Measurements from ENCODE around the gene SNED1. TPM values are rescaled to one million over a fixed set of nuclear protein-coding genes. Genes with fewer than 3 reads are reported as not detected.

SNED1 gene
- total RNA-seq, 1 experiment from 2014 or later = 3.2 TPM

- no peaks in the 10 kb centered on the region for H3K4me1 Mint-ChIP-seq
- H3K27ac Mint-ChIP-seq = no peak overlapping the region
- ChIA-PET POLR2A (no interaction called here), CTCF (no interaction called here)
- H3K9me3 Mint-ChIP-seq = no peaks in the 10 kb centered on the region
- H3K4me3 Mint-ChIP-seq = no peak overlapping the region
- H3K27me3 Mint-ChIP-seq (ENCODE audit: low read depth) = no peaks in the 10 kb centered on the region
- ATAC-seq = no peak
- peaks cover 30% of the 10 kb centered on the region for H3K36me3 Mint-ChIP-seq
- TF ChIP-seq TEAD4 (CRISPR knock-in tag; IDR thresholded peaks at IDR 0.05) = no peak
- no peak for TF ChIP-seq CREB1 (CRISPR knock-in tag; IDR thresholded peaks at IDR 0.05)
- no peak for DNase-seq (ENCODE audit: low spot score)
Measured at GRCh38 chr2:241138471-241138870, 140.1 kb downstream of the SNED1 start.

DNA sequence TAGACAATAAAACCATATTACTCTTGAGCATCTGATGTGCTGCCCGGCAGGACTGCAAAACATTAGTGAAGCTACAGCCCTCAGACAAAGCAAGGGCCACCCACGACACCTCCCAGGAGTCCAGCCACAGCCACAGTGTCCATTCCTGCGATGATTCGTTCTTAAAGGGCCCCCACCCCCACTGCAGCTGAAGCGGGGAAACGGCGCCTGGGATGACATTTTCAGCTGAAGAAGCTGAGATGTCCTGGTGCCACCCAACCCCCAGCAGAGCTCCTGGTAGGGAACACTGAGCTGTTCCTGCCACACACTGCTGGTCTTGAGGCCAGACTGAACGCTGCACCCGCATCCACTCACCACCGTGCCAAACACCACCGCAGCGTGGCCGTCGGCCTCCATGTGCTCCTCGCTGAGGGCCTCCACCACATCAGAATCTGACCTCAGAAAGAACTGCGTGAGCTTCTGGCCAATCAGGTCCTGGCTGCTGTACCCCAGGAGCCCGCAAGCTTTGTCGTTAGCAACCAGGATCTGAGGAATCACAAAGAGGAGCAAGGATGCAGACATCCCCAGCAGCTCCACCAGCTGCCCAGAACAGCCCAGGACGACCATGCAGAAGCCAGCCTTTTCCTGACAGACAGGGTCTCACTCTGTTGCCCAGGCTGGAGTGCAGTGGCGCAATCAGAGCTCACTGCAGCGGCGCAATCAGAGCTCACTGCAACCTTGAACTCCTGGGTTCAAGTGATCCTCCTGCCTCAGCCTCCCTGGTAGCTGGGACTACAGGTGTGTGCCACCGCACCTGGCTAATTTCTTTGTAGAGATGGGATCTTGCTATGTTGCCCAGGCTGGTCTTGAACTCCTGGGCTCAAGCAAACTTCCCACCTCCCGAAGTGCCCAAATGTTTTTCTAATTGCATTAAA lies 141.4 kb downstream of the SNED1 start:
- ChIA-PET CTCF (no interaction called here), POLR2A (interaction anchor here (0.5 kb wide), 1 partner anchor 176 kb away, joined by 3 read pairs; the partner anchor contains the start of gene SEPTIN2)
- Mint-ChIP-seq H3K4me1 (no peaks in the 10 kb centered on the region), H3K27ac (no peak overlapping the region), H3K4me3 (no peak overlapping the region), H3K36me3 (peaks cover 25% of the 10 kb centered on the region), H3K27me3 (ENCODE audit: low read depth) (no peaks in the 10 kb centered on the region), H3K9me3 (no peaks in the 10 kb centered on the region)
- no peak for DNase-seq (ENCODE audit: low spot score)
- no peak for ATAC-seq
- TF ChIP-seq ZNF121 (CRISPR knock-in tag; IDR thresholded peaks at IDR 0.05) (peak; percentile 55; the same call in 1 of the 2 replicates), NR3C1 (CRISPR knock-in tag; conservative IDR thresholded peaks at IDR 0.05; ENCODE audit: low read depth) (no peak)

DNA sequence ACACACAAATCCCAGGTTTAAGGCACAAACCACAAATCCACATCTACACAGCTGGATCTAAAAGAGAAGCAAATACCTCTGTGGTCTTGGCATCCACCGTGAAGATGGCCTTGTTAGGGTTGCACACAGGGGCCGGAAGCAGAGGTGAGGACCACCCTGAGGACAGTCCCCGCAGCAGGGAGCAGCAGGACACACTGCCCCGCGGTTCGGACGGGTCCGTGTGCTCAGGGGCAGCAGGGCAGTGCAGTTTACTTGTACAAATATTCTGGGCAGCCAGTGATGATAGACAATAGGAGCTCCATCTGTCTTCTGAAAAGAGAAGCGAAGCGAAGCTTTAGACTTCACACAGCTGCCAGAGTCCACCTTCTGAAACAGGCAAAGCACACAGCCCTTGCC lies 142.0 kb downstream of the SNED1 start:
- ChIA-PET POLR2A (no interaction called here), CTCF (interaction anchor here (1.3 kb wide), 1 partner anchor 9 kb away, joined by 3 read pairs; the partner anchor contains the start of genes PASK and PPP1R7)
- TF ChIP-seq, protein P1, sequence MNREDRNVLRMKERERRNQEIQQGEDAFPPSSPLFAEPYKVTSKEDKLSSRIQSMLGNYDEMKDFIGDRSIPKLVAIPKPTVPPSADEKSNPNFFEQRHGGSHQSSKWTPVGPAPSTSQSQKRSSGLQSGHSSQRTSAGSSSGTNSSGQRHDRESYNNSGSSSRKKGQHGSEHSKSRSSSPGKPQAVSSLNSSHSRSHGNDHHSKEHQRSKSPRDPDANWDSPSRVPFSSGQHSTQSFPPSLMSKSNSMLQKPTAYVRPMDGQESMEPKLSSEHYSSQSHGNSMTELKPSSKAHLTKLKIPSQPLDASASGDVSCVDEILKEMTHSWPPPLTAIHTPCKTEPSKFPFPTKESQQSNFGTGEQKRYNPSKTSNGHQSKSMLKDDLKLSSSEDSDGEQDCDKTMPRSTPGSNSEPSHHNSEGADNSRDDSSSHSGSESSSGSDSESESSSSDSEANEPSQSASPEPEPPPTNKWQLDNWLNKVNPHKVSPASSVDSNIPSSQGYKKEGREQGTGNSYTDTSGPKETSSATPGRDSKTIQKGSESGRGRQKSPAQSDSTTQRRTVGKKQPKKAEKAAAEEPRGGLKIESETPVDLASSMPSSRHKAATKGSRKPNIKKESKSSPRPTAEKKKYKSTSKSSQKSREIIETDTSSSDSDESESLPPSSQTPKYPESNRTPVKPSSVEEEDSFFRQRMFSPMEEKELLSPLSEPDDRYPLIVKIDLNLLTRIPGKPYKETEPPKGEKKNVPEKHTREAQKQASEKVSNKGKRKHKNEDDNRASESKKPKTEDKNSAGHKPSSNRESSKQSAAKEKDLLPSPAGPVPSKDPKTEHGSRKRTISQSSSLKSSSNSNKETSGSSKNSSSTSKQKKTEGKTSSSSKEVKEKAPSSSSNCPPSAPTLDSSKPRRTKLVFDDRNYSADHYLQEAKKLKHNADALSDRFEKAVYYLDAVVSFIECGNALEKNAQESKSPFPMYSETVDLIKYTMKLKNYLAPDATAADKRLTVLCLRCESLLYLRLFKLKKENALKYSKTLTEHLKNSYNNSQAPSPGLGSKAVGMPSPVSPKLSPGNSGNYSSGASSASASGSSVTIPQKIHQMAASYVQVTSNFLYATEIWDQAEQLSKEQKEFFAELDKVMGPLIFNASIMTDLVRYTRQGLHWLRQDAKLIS (CRISPR knock-in tag; IDR thresholded peaks at IDR 0.05; ENCODE audit: borderline replicate concordance) = no peak
- TF ChIP-seq, protein P2, sequence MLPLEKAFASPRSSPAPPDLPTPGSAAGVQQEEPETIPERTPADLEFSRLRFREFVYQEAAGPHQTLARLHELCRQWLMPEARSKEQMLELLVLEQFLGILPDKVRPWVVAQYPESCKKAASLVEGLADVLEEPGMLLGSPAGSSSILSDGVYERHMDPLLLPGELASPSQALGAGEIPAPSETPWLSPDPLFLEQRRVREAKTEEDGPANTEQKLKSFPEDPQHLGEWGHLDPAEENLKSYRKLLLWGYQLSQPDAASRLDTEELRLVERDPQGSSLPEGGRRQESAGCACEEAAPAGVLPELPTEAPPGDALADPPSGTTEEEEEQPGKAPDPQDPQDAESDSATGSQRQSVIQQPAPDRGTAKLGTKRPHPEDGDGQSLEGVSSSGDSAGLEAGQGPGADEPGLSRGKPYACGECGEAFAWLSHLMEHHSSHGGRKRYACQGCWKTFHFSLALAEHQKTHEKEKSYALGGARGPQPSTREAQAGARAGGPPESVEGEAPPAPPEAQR (CRISPR knock-in tag; IDR thresholded peaks at IDR 0.05) = no peak
- TF ChIP-seq ZNF121 (CRISPR knock-in tag; IDR thresholded peaks at IDR 0.05) (no peak), SP1 (CRISPR knock-in tag; conservative IDR thresholded peaks at IDR 0.05) (no peak), SMAD4 (CRISPR knock-in tag; IDR thresholded peaks at IDR 0.05) (no peak), ETV6 (CRISPR knock-in tag; IDR thresholded peaks at IDR 0.05) (no peak), TCF7 (CRISPR knock-in tag; IDR thresholded peaks at IDR 0.05; ENCODE audit: low read depth) (no peak), JUN (CRISPR knock-in tag; IDR thresholded peaks at IDR 0.05) (no peak), SOX15 (CRISPR knock-in tag; IDR thresholded peaks at IDR 0.05) (no peak), ELF4 (CRISPR knock-in tag; IDR thresholded peaks at IDR 0.05; ENCODE audit: low read depth) (no peak), ATF1 (CRISPR knock-in tag; IDR thresholded peaks at IDR 0.05) (no peak), CBFB (CRISPR knock-in tag; IDR thresholded peaks at IDR 0.05; ENCODE audit: low read depth) (no peak), ZNF232 (CRISPR knock-in tag; IDR thresholded peaks at IDR 0.05) (no peak)
- Mint-ChIP-seq H3K27ac (peak overlapping the region; percentile 82; the same call in 1 of the 2 replicates), H3K27me3 (ENCODE audit: low read depth) (no peaks in the 10 kb centered on the region), H3K4me1 (no peaks in the 10 kb centered on the region), H3K9me3 (no peaks in the 10 kb centered on the region), H3K36me3 (peaks cover 25% of the 10 kb centered on the region), H3K4me3 (no peak overlapping the region)
- DNase-seq (ENCODE audit: low spot score) (no peak), ATAC-seq (no peak)
